Occipital lobe (tissue), 2 donors: ENCODE data around the gene DAD1. TPM values are rescaled to one million over a fixed set of nuclear protein-coding genes. Genes with fewer than 3 reads are reported as not detected.
"Not testable (repeated sequence)": the region's sequence is repeated elsewhere in the genome, so short reads cannot be mapped to it uniquely, and the experiment has no call there.

ENCODE experiments used
- DNase-seq: peaks from one replicate; lab custom pipeline; 2025; lab: John Stamatoyannopoulos, UW
- total RNA-seq: library from RNA; depleted of rRNA; stranded (reverse); fragments of >200 nt; gene quantifications from one replicate; pipeline ENCODE4 v1.2.3, GENCODE V29; 2014

Gene DAD1
- total RNA-seq, result 72.5 TPM

GRCh38 chr14:22589096-22589839 is at the start of gene DAD1:
Gene DAD1 (minus strand): TSS chr14:22589224. CDS start chr14:22589157, 67 bp downstream.
- DNase-seq, result peak; percentile 97

GRCh38 chr14:22635980-22636379 is 47.0 kb upstream of the DAD1 start:
- DNase-seq, result not testable (repeated sequence)

DNA sequence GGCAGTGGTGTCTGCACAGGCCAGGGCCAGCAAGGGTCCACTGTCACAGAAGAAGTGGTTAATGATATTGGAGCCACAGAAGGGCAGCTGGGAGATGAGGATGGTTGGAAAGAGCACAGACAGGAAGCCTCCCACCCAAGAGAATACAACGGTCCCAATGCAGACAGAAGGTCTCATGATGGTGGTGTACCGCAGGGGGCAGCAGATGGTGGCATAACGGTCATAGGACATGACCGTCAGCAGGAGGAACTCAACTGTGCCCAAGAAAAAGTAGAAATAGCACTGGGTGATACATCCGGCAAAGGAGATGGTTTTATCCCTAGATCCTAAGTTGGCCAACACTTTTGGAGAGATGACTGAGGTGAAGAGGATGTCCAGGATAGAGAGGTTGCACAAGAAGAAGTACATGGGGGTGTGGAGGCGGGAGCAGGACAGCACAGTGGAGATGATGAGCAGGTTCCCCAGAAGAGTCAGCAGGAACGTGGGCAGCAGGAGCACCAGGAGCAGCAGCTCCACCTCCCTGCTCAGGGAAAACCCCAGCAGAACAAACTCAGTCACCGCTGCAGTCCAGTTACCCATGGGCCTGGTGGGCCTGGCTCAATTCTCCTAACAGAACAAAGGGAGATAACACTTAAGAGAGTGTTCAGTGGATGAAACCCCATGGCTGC is 45.3 kb upstream of the DAD1 start:
- DNase-seq, result no peak

- no peak for DNase-seq
Measured at GRCh38 chr14:22630486-22630885, 41.5 kb upstream of the DAD1 start.

GRCh38 chr14:22630066-22630465 is 41.0 kb upstream of the DAD1 start:
- DNase-seq, result no peak

DNA sequence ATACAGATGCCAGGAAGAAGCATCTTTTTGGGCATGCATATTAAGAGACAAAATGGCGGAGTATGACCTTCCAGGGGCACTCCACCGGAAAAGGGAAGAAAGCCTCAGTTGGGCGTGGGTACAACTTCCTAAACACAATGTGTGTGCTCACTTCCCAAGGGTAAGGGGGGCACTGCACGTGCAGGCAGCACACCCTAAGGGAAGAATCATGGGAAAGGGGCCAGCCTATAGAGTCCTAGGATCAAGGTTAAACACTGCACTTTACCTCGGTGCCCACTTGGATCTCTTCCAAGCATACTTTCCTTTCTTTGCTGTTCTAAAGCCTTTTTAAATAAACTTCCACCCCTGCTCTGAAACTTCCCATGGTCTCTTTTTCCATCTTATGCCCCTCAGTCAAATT is 40.3 kb upstream of the DAD1 start:
- no peak for DNase-seq

DNA sequence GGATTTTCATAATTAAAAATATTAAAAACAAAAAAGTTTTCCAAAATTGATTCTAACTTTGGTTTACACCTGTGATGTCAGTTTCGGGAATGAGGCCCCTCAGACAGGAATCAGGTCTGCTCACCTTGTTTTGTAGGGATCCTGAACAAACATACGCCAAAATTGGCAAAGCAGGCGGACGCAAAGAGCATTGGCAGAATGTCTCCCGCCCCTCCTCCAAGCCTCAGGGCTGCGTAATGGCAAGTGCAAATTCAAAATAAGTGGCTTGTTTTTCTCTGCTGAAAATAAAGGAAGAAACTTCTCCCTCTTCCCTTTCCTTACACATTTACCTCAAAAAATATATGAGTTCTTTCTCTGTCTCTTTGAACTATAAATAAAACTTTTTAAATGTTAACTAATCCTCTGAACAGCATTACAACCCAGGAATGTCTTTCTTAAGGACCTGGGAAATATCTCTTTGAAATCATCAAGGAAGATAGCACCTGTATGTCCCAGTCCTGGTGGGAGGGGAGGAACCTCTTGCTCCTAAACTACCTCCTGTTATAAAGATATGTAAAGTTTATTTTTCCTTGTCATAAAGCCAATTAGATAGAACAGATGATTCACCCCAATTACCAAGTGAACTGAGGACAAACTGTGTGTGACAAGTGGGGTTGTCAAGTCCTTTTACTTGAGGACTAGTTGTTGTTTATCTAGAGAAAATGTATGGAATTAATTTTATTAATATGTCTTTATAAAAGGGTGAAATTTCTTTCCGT is 38.7 kb upstream of the DAD1 start:
- no peak for DNase-seq

DNA sequence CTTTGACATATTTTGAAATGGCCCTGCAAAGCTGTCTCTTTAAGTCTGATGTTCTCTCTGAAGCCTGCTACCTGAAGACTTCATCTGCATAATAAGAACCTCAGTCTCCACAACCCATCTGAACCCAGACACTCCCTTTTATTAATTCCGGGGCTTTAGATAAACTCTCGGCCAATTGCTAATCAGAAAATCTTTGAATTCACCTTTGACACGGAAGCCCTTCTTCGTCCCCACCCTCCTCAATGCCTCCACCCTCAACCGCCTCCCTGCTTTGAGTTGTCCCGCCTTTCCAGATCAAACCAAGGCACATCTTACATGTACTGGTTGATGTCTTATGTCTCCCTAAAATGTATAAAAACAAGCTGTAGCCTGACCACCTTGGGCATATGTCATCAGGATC is 37.6 kb upstream of the DAD1 start:
- DNase-seq, result no peak

GRCh38 chr14:22623047-22623446 is 34.0 kb upstream of the DAD1 start:
- DNase-seq, result no peak

DNA sequence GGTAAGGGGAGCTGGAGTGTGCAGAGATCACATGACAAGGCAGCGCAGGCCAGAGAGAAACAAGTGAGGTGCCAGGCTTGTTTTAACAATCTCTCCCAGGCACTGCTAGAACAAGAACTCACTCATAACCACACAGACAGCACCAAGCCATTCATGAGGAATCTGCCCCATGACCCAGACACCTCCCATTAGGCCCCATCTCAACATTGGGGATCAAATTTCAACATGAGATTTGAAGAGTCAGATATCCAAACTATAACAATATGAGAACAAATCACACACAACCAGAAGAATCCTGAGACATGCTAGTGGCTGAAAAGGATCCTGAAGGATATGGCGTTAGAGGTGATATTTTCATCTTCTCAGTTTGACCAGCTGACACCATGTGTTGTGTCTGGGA is 33.2 kb upstream of the DAD1 start:
- DNase-seq, result no peak

GRCh38 chr14:22615765-22616164 is 26.7 kb upstream of the DAD1 start:
- DNase-seq, result not testable (repeated sequence)

GRCh38 chr14:22614240-22614799 is 25.3 kb upstream of the DAD1 start:
- DNase-seq, result no peak

DNA sequence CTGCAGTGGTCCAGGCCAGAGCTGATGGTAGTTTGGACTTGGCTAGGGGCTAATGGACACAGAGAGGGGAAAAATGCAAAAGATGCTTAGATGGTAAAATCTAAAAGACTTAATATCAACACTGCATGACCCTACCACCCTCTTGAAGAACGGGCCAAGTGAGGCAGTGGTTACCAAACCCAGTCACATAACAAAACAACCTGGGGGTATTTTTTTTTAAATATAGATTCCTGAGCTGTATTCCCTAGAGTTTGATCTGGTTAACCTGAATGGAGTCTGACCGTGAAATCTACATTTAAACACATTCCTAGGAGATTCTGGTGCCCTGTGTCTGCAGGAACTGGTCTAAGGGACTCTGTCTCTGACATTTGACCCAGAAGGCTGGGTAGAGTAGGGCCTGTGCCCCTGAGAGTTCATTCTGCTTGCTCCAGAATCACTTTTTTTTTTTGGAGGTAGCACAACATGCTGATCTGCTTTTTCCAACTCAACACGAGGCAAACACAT is 24.8 kb upstream of the DAD1 start:
- no peak for DNase-seq

- no peak for DNase-seq
Measured at GRCh38 chr14:22613106-22613695, 24.2 kb upstream of the DAD1 start.

DNA sequence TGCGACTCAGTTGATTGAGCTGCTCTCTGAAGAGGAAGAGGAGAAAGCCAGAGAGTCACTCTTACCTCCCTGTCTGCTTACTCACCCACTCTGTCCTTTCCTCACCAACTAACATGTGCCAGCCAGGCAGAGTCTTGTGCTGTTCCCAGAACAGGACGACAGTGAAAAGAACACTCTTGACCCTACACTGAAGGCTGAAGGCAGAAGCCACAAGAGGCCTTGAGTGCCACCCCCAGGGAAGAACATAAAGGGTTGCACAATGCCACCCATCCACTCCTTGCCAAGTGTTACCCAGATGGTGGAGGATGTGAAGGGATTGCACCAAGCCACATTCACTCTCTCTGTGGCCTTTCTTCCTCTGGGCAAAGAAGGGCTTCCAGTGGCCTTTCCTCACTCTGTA is 21.9 kb upstream of the DAD1 start:
- no peak for DNase-seq

GRCh38 chr14:22607291-22607690 is 18.3 kb upstream of the DAD1 start:
- DNase-seq, result no peak

GRCh38 chr14:22606380-22606779 is 17.4 kb upstream of the DAD1 start:
- no peak for DNase-seq

GRCh38 chr14:22602862-22603261 is 13.8 kb upstream of the DAD1 start:
- no peak for DNase-seq

DNA sequence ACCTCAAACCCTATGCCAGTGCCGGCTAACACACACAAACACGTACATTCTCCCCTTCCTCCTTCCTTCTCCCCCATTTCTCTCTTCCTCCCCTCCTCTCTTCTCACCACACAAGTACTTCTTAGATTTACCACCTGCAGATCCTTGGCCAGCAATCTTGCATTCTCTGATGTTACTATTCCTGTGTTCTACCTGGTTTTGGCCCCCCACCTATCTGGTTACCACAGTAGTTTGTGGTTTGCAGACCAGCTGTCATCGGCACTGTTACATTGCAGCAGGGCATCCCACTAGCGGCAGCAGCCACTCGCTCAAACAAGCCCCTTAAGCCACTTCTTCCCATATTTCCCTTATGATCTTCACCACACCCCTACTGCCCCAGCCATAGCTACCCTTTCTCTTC is 13.0 kb upstream of the DAD1 start:
- DNase-seq, result no peak

GRCh38 chr14:22601456-22601855 is 12.4 kb upstream of the DAD1 start:
- no peak for DNase-seq

- no peak for DNase-seq
Measured at GRCh38 chr14:22600027-22600426, 11.0 kb upstream of the DAD1 start.

- DNase-seq, result no peak
Measured at GRCh38 chr14:22599349-22599748, 10.3 kb upstream of the DAD1 start.
